Measurements from ENCODE around the gene SPSB4. TPM values are rescaled to one million over a fixed set of nuclear protein-coding genes. Genes with fewer than 3 reads are reported as not detected.

SPSB4 gene
- total and polyA plus RNA-seq, 12 donors, result 2.1 to 8.7 (median 3.8) TPM

- ATAC-seq, result no peak
- no peak overlapping the region for H3K27ac ChIP-seq
These were observed 11.6 kb upstream of the SPSB4 start for GRCh38 chr3:141039589-141039988.

GRCh38 chr3:141044695-141045641 is 6.2 kb upstream of the SPSB4 start:
- Histone ChIP-seq H3K27ac (no peak overlapping the region), H3K27me3 (peaks cover 0 to 35% (median 0%) of the 10 kb centered on the region in 7 donors), H3K4me3 (no peak overlapping the region), H3K4me1 (no peaks in the 10 kb centered on the region), H3K9me3 (no peaks in the 10 kb centered on the region), H3K36me3 (no peaks in the 10 kb centered on the region)
- no peak for DNase-seq
- TF ChIP-seq CTCF (IDR thresholded peaks at IDR 0.05), result no peak
- intact Hi-C loops (cut with DNase I), result loop anchor here in 1 of 10 donors (5.0 kb wide), 1 partner anchor 62 kb away; no protein-coding TSS in a partner anchor
- ATAC-seq, result no peak
- 70 to 82% methylated on average over 4 of the region's 4 CpGs for WGBS, 2 donors

More at GRCh38 chr3:141039589-141039988, 11.6 kb upstream of the SPSB4 start:
- Histone ChIP-seq H3K9me3 (no peaks in the 10 kb centered on the region), H3K27me3 (peaks cover 0 to 28% (median 7%) of the 10 kb centered on the region in 7 donors), H3K4me3 (no peak overlapping the region), H3K4me1 (no peaks in the 10 kb centered on the region), H3K36me3 (no peaks in the 10 kb centered on the region)
- 72 to 82% methylated on average over 5 of the region's 5 CpGs for WGBS, 2 donors
- no peak for TF ChIP-seq CTCF (IDR thresholded peaks at IDR 0.05)
- intact Hi-C loops (cut with DNase I), result no loop called here
- no peak for DNase-seq

DNA sequence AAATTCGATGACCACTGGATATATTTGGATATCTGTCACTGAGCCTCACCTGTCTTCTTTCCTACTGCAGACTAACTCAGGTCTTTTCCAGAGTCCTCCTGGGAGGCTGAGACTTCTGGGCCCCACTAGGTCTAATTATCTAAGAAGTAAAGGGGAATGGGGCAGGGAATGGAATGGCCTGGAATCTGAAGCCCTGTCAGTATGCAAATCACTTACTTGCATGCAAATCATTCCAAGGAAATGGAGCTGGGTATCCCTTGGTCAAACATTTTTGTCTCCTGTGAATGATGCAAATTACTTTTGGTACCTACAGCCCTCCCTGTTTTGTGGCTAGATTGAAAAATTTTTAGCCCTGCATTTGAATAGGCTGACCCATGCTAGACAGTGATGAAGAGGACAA is 5.3 kb upstream of the SPSB4 start:
- Histone ChIP-seq H3K4me3 (no peak overlapping the region), H3K36me3 (no peaks in the 10 kb centered on the region), H3K27ac (no peak overlapping the region), H3K9me3 (no peaks in the 10 kb centered on the region), H3K4me1 (peaks cover 0 to 6% (median 4%) of the 10 kb centered on the region in 9 donors), H3K27me3 (peaks cover 0 to 44% (median 9%) of the 10 kb centered on the region in 7 donors)
- DNase-seq (no peak), ATAC-seq (no peak)
- WGBS, 2 donors, result 82 to 87% methylated on average over 1 of the region's 1 CpG
- intact Hi-C loops (cut with DNase I), result loop anchor here in 1 of 10 donors (5.0 kb wide), 1 partner anchor 61 kb away; no protein-coding TSS in a partner anchor
- TF ChIP-seq CTCF (IDR thresholded peaks at IDR 0.05), result no peak

DNA sequence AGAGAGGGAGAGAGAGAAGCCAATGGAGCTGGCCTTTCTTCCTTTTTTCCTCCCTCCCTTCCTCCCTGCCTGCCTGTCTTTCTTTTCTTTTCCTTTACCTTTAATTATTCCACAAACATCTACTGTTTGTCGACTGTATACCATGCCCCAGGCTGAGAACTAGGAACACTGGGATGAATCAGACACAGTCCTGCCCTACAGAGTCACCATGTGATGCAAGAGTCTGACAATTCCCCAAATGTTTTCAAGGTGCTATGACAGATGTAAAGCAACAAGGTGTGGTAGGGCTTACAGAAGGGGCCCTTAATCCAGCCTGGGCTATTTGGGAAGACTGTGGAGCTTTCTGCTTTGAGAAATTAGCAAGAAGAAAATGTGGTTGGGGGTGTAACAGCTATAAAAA is 4.0 kb upstream of the SPSB4 start:
- no peak for TF ChIP-seq CTCF (IDR thresholded peaks at IDR 0.05)
- no peaks in the 10 kb centered on the region for H3K9me3 ChIP-seq
- peaks cover 0 to 56% (median 19%) of the 10 kb centered on the region in 7 donors for H3K27me3 ChIP-seq
- no peaks in the 10 kb centered on the region for H3K36me3 ChIP-seq
- 91 to 96% methylated on average over 1 of the region's 1 CpG for WGBS, 2 donors
- no peak overlapping the region for H3K27ac ChIP-seq
- DNase-seq (no peak), ATAC-seq (no peak)
- H3K4me1 ChIP-seq, result peaks cover 0 to 14% (median 8%) of the 10 kb centered on the region in 9 donors
- intact Hi-C loops (cut with DNase I), result loop anchor here in 1 of 10 donors (5.0 kb wide), 1 partner anchor 60 kb away; no protein-coding TSS in a partner anchor
- H3K4me3 ChIP-seq, result no peak overlapping the region

Measured in heart right ventricle (tissue), 16 donors.